Transverse colon (tissue), 4 donors: ENCODE data around the gene HIF3A. TPM values are rescaled to one million over a fixed set of nuclear protein-coding genes. Genes with fewer than 3 reads are reported as not detected.
"Not testable (repeated sequence)": the region's sequence is repeated elsewhere in the genome, so short reads cannot be mapped to it uniquely, and the experiment has no call there.

Experiments used
- DNase-seq: peaks from one replicate; pipeline ENCODE4 v3.0.0-alpha.2; 2019
- H3K27ac ChIP-seq, 4 donors: fragments of 200-600 bp; sonication (generic); 2 replicates each; pipeline ENCODE4 v1.5.1; 2016 to 2018; ENCODE audit warnings: inconsistent platforms in 4 of 4
- H3K27me3 ChIP-seq: fragments of 200-600 bp; sonication (generic); 2 replicates; pipeline ENCODE4 v1.5.1; 2017; ENCODE audit warnings: inconsistent platforms
- H3K36me3 ChIP-seq, 4 donors: fragments of 200-600 bp; sonication (generic); 2 replicates each; pipeline ENCODE4 v1.5.1; 2017 to 2019; ENCODE audit warnings: inconsistent platforms in 4 of 4
- H3K4me1 ChIP-seq, 4 donors: fragments of 200-600 bp; sonication (generic); 2 replicates each; pipeline ENCODE4 v1.5.1; 2017 to 2020; ENCODE audit warnings: inconsistent platforms in 4 of 4
- H3K4me3 ChIP-seq, 4 donors: fragments of 200-600 bp; sonication (generic); 1 replicate in 1 of 4; 2 replicates in 3 of 4; pipeline versions ENCODE4 v1.5.1 to v1.6.1; 2017 to 2019; ENCODE audit warnings: inconsistent platforms in 4 of 4
- H3K9me3 ChIP-seq, 2 donors: fragments of 200-600 bp; sonication (generic); 2 replicates each; pipeline ENCODE4 v1.5.1; 2017 to 2019; ENCODE audit warnings: inconsistent platforms in 2 of 2
- CTCF ChIP-seq, 5 experiments: fragments of 200-600 bp in 3 of 5; fragments of 450-650 bp in 2 of 5; sonication (generic) in 3 of 5; IDR thresholded peaks; 1 replicate in 2 of 5; 2 replicates in 3 of 5; pipeline ENCODE4 v1.5.1; 2016 to 2017; ENCODE audit warnings: antibody characterized with exemption in 5 of 5, inconsistent platforms in 3 of 5, mild to moderate bottlenecking in 2 of 5, moderate library complexity in 1 of 5
- EP300 ChIP-seq: sonication (generic); formaldehyde crosslinking; IDR thresholded peaks from one replicate; pipeline ENCODE4 v1.6.1; 2017; ENCODE audit warnings: antibody characterized with exemption, low read depth
- POLR2A ChIP-seq: fragments of 450-650 bp; IDR thresholded peaks from one replicate; pipeline ENCODE4 v1.6.1; 2016; ENCODE audit warnings: antibody characterized with exemption, mild to moderate bottlenecking, moderate library complexity
- POLR2AphosphoS5 ChIP-seq, 3 donors: sonication (generic); formaldehyde crosslinking; IDR thresholded peaks; one replicate each; pipeline ENCODE4 v1.6.1; 2016; ENCODE audit warnings: antibody characterized with exemption in 3 of 3
- WGBS, 2 donors: methylation state at CpG; one replicate each; pipeline ENCODE4 v1.1.5; 2018; ENCODE audit warnings: low coverage in 1 of 2; 5-methylcytosine and 5-hydroxymethylcytosine counted together
- in situ Hi-C, 4 donors: fragments of 200-750 bp; cut with MboI; loops; one replicate each; pipeline versions ENCODE4 v1.15.0 to v1.15.1; 2017; ENCODE audit warnings: low sequenced_read_pairs in 3 of 4, low pct_ligation_motif_present in 1 of 4, low pct_unique_long_range_greater_than_20kb in 1 of 4
- intact Hi-C: fragments of 100-400 bp; cut with DNase I; formaldehyde crosslinking; loops from one replicate; pipeline ENCODE4 v1.15.1; 2023; ENCODE audit warnings: low total_unique reads
- total RNA-seq, 4 donors: library from RNA; depleted of rRNA; stranded (reverse); fragments of >200 nt; gene quantifications; one replicate each; pipeline ENCODE4 v1.1.0, GENCODE V29; 2016

Gene HIF3A
- total RNA-seq, 4 donors from 2014 or later, result 37.7 to 227 (median 97.5) TPM

GRCh38 chr19:46256855-46257254 lies 40.0 kb upstream of the HIF3A start:
- intact Hi-C loops, result no loop called here
- in situ Hi-C loops, result loop anchor here in 2 of 4 donors (25.0 kb wide), 1 partner anchor 170 kb away; no protein-coding TSS in a partner anchor
- no peak for TF ChIP-seq POLR2AphosphoS5 (IDR thresholded peaks at IDR 0.05)
- no peak for TF ChIP-seq EP300
- no peak for TF ChIP-seq POLR2A
- TF ChIP-seq CTCF (IDR thresholded peaks at IDR 0.05), result no peak
- Histone ChIP-seq H3K27ac (no peak overlapping the region), H3K36me3 (no peaks in the 10 kb centered on the region), H3K27me3 (peaks cover 45% of the 10 kb centered on the region), H3K9me3 (no peaks in the 10 kb centered on the region), H3K4me1 (no peaks in the 10 kb centered on the region), H3K4me3 (no peak overlapping the region)
- no peak for DNase-seq
- 60 to 66% methylated on average over 8 of the region's 8 CpGs for WGBS, 2 donors

GRCh38 chr19:46261501-46261900 lies 35.3 kb upstream of the HIF3A start:
- H3K27me3 ChIP-seq, result peaks cover 53% of the 10 kb centered on the region
- H3K27ac ChIP-seq, H3K36me3 ChIP-seq, intact Hi-C loops, DNase-seq, H3K4me3 ChIP-seq, H3K4me1 ChIP-seq, H3K9me3 ChIP-seq: not testable (repeated sequence)
- WGBS, 2 donors, result 81% methylated on average over 7 of the region's 7 CpGs; no CpG with 5 or more reads in 1 of the 2 donors
- in situ Hi-C loops, result loop anchor here (5.0 to 25.0 kb wide), 4 partner anchors 174 to 237 kb away; partner anchors contain the start of gene PGLYRP1 (in 1 of the 4)

GRCh38 chr19:46262684-46263296 lies 34.1 kb upstream of the HIF3A start:
- in situ Hi-C loops (loop anchor here (5.0 to 25.0 kb wide), 4 partner anchors 175 to 238 kb away; partner anchors contain the start of gene PGLYRP1 (in 1 of the 4)), intact Hi-C loops (loop anchor here (1.0 kb wide), 1 partner anchor 17 kb away; no protein-coding TSS in a partner anchor)
- WGBS, 2 donors, result 27 to 37% methylated on average over 7 to 11 of the region's 11 CpGs
- not testable (repeated sequence) for DNase-seq, H3K27ac ChIP-seq, H3K36me3 ChIP-seq, H3K4me1 ChIP-seq, H3K4me3 ChIP-seq, H3K9me3 ChIP-seq
- H3K27me3 ChIP-seq, result peaks cover 54% of the 10 kb centered on the region

GRCh38 chr19:46264801-46265200 lies 32.0 kb upstream of the HIF3A start:
- intact Hi-C loops (loop anchor here (2.0 to 5.0 kb wide), 2 partner anchors 188 to 236 kb away; no protein-coding TSS in a partner anchor), in situ Hi-C loops (loop anchor here (5.0 to 25.0 kb wide), 4 partner anchors 178 to 240 kb away; partner anchors contain the start of gene PGLYRP1 (in 1 of the 4))
- H3K9me3 ChIP-seq, H3K4me3 ChIP-seq, H3K36me3 ChIP-seq, H3K27ac ChIP-seq, DNase-seq, H3K4me1 ChIP-seq: not testable (repeated sequence)
- peaks cover 44% of the 10 kb centered on the region for H3K27me3 ChIP-seq
- WGBS, 2 donors, result 40 to 74% methylated on average over 1 to 5 of the region's 5 CpGs

GRCh38 chr19:46265217-46265828 lies 31.5 kb upstream of the HIF3A start:
- H3K4me1 ChIP-seq, result no peaks in the 10 kb centered on the region
- 22% methylated on average over 10 of the region's 10 CpGs; no CpG with 5 or more reads in 1 of the 2 donors for WGBS, 2 donors
- intact Hi-C loops (loop anchor here (2.0 to 5.0 kb wide), 2 partner anchors 188 to 237 kb away; no protein-coding TSS in a partner anchor), in situ Hi-C loops (loop anchor here (5.0 to 25.0 kb wide), 4 partner anchors 178 to 241 kb away; partner anchors contain the start of gene PGLYRP1 (in 1 of the 4))
- no peak overlapping the region for H3K27ac ChIP-seq
- H3K36me3 ChIP-seq, result no peaks in the 10 kb centered on the region
- peak; percentile 54 for DNase-seq
- TF ChIP-seq POLR2AphosphoS5 (IDR thresholded peaks at IDR 0.05) (no peak), CTCF (IDR thresholded peaks at IDR 0.05) (peak; percentile 84 to 95 (median 89)), EP300 (no peak)
- H3K4me3 ChIP-seq, result no peak overlapping the region
- H3K27me3 ChIP-seq, result peaks cover 45% of the 10 kb centered on the region
- no peaks in the 10 kb centered on the region for H3K9me3 ChIP-seq
